ENCODE measurements around the gene OAF. TPM values are rescaled to one million over a fixed set of nuclear protein-coding genes. Genes with fewer than 3 reads are reported as not detected.

Gene OAF
- total and polyA plus RNA-seq, 2 experiments from 2014 or later, result 1.1 to 3.0 TPM

DNA sequence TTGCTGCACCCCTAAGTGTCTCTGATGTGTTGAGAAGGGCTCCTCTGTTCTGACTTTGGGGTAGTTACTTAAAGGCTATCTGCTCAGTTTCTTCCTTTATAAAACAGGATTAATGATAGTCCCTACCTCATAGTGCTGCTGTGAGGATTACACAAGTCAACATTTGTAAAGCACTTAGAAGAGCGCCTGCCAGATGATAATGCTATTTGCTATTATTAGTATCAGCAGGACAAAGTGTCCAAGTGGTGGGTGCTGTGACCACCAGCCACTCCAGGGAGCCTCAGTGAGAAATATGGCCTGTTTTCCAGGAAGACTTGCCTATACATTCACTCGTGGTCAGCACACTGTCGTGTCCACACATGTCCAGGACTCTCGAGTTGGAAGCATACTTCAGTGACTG is 45.3 kb downstream of the OAF start (continued):
- TF ChIP-seq, protein P1, sequence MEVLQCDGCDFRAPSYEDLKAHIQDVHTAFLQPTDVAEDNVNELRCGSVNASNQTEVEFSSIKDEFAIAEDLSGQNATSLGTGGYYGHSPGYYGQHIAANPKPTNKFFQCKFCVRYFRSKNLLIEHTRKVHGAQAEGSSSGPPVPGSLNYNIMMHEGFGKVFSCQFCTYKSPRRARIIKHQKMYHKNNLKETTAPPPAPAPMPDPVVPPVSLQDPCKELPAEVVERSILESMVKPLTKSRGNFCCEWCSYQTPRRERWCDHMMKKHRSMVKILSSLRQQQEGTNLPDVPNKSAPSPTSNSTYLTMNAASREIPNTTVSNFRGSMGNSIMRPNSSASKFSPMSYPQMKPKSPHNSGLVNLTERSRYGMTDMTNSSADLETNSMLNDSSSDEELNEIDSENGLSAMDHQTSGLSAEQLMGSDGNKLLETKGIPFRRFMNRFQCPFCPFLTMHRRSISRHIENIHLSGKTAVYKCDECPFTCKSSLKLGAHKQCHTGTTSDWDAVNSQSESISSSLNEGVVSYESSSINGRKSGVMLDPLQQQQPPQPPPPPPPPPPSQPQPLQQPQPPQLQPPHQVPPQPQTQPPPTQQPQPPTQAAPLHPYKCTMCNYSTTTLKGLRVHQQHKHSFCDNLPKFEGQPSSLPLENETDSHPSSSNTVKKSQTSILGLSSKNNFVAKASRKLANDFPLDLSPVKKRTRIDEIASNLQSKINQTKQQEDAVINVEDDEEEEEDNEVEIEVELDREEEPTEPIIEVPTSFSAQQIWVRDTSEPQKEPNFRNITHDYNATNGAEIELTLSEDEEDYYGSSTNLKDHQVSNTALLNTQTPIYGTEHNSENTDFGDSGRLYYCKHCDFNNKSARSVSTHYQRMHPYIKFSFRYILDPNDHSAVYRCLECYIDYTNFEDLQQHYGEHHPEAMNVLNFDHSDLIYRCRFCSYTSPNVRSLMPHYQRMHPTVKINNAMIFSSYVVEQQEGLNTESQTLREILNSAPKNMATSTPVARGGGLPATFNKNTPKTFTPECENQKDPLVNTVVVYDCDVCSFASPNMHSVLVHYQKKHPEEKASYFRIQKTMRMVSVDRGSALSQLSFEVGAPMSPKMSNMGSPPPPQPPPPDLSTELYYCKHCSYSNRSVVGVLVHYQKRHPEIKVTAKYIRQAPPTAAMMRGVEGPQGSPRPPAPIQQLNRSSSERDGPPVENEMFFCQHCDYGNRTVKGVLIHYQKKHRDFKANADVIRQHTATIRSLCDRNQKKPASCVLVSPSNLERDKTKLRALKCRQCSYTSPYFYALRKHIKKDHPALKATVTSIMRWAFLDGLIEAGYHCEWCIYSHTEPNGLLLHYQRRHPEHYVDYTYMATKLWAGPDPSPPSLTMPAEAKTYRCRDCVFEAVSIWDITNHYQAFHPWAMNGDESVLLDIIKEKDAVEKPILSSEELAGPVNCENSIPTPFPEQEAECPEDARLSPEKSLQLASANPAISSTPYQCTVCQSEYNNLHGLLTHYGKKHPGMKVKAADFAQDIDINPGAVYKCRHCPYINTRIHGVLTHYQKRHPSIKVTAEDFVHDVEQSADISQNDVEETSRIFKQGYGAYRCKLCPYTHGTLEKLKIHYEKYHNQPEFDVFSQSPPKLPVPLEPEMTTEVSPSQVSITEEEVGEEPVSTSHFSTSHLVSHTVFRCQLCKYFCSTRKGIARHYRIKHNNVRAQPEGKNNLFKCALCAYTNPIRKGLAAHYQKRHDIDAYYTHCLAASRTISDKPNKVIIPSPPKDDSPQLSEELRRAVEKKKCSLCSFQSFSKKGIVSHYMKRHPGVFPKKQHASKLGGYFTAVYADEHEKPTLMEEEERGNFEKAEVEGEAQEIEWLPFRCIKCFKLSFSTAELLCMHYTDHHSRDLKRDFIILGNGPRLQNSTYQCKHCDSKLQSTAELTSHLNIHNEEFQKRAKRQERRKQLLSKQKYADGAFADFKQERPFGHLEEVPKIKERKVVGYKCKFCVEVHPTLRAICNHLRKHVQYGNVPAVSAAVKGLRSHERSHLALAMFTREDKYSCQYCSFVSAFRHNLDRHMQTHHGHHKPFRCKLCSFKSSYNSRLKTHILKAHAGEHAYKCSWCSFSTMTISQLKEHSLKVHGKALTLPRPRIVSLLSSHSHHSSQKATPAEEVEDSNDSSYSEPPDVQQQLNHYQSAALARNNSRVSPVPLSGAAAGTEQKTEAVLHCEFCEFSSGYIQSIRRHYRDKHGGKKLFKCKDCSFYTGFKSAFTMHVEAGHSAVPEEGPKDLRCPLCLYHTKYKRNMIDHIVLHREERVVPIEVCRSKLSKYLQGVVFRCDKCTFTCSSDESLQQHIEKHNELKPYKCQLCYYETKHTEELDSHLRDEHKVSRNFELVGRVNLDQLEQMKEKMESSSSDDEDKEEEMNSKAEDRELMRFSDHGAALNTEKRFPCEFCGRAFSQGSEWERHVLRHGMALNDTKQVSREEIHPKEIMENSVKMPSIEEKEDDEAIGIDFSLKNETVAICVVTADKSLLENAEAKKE (CRISPR knock-in tag; IDR thresholded peaks at IDR 0.05), result no peak
- TF ChIP-seq, protein P2, sequence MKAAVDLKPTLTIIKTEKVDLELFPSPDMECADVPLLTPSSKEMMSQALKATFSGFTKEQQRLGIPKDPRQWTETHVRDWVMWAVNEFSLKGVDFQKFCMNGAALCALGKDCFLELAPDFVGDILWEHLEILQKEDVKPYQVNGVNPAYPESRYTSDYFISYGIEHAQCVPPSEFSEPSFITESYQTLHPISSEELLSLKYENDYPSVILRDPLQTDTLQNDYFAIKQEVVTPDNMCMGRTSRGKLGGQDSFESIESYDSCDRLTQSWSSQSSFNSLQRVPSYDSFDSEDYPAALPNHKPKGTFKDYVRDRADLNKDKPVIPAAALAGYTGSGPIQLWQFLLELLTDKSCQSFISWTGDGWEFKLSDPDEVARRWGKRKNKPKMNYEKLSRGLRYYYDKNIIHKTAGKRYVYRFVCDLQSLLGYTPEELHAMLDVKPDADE (IDR thresholded peaks at IDR 0.05), result no peak
- no peak for TF ChIP-seq CREB1 (CRISPR knock-in tag; IDR thresholded peaks at IDR 0.05; ENCODE audit: low read depth)
- no peak for TF ChIP-seq EZH2 (IDR thresholded peaks at IDR 0.05; ENCODE audit: low read depth, unreplicated experiment)
- TF ChIP-seq POLR2AphosphoS5 (IDR thresholded peaks at IDR 0.05; ENCODE audit: low read depth), result no peak
- TF ChIP-seq ZNF331 (CRISPR knock-in tag; IDR thresholded peaks at IDR 0.05; ENCODE audit: low read depth), result no peak
- no peak for TF ChIP-seq EZH2phosphoT487 (IDR thresholded peaks at IDR 0.05; ENCODE audit: unreplicated experiment)

GRCh38 chr11:120256779-120257178 is 45.9 kb downstream of the OAF start:
- H3K79me2 ChIP-seq (replicated peaks; ENCODE audit: insufficient read depth), result no peaks in the 10 kb centered on the region
- Mint-ChIP-seq H3K36me3 (ENCODE audit: low read depth) (no peaks in the 10 kb centered on the region), H3K27me3 (ENCODE audit: insufficient read depth, low read depth, poor library complexity) (peaks cover 31% of the 10 kb centered on the region), H3K4me1 (peaks cover 46% of the 10 kb centered on the region), H3K27ac (no peak overlapping the region), H3K4me3 (no peak overlapping the region), H3K9me3 (no peaks in the 10 kb centered on the region)
- H4K20me1 ChIP-seq (replicated peaks; ENCODE audit: insufficient read depth), result no peaks in the 10 kb centered on the region
- no peak overlapping the region for H2AFZ ChIP-seq
- H3K4me3 ChIP-seq, result no peak overlapping the region
- no peaks in the 10 kb centered on the region for H3K36me3 ChIP-seq (ENCODE audit: insufficient read depth)
- ATAC-seq, result no peak
- no peak overlapping the region for H3K27ac ChIP-seq (ENCODE audit: low read depth)
- no peaks in the 10 kb centered on the region; the same call in 1 of the 2 replicates for H3K9me2 ChIP-seq (ENCODE audit: insufficient read depth)
- DNase-seq (ENCODE audit: low spot score), result no peak
- peaks cover 30% of the 10 kb centered on the region for H3K27me3 ChIP-seq (ENCODE audit: insufficient read depth)
- H3F3A ChIP-seq (replicated peaks; ENCODE audit: low read depth), result no peaks in the 10 kb centered on the region
- H3K4me2 ChIP-seq, result no peak overlapping the region
- H3K4me1 ChIP-seq (ENCODE audit: insufficient read depth), result peaks cover 29% of the 10 kb centered on the region
- TF ChIP-seq JUNB (IDR thresholded peaks at IDR 0.05; ENCODE audit: unreplicated experiment) (no peak), STAT1 (IDR thresholded peaks at IDR 0.05; ENCODE audit: unreplicated experiment) (no peak), NANOG (IDR thresholded peaks at IDR 0.05; ENCODE audit: borderline replicate concordance) (no peak), ZNF114 (CRISPR knock-in tag; IDR thresholded peaks at IDR 0.05) (no peak), CTCF (conservative IDR thresholded peaks at IDR 0.05; ENCODE audit: low read depth in 2 of 2) (no peak), ZNF331 (CRISPR knock-in tag; IDR thresholded peaks at IDR 0.05; ENCODE audit: low read depth) (no peak), CREB1 (CRISPR knock-in tag; IDR thresholded peaks at IDR 0.05; ENCODE audit: low read depth) (no peak)

Measured in GM23338 (cell line).